Panc1 (cell line): ENCODE data around the gene ATP6V1B1. TPM values are rescaled to one million over a fixed set of nuclear protein-coding genes. Genes with fewer than 3 reads are reported as not detected.

Experiments
- ATAC-seq: fragments of 200-7000 bp; cut with Tn5 transposase; 2 replicates; pipeline ENCODE4 v1.9.1; 2020; ENCODE audit warnings: mild to moderate bottlenecking, moderate library complexity
- BruUV-seq: library from RNA; stranded (reverse); fragments of 400-500 nt; replicated peaks from 2 replicates; lab custom pipeline; 2021; lab: Mats Ljungman, UMichigan
- CTCF ChIA-PET: fragments of 300-600 bp; sonication (Branson Sonifier 250); formaldehyde crosslinking; loops from one replicate; lab custom pipeline; 2022; ENCODE audit warnings: antibody characterized with exemption; lab: Charles Lee
- POLR2A ChIA-PET: fragments of 300-600 bp; sonication (Branson Sonifier 250); formaldehyde crosslinking; loops from one replicate; lab custom pipeline; 2022; ENCODE audit warnings: antibody characterized with exemption; lab: Charles Lee
- DNase-seq: peaks from one replicate; pipeline ENCODE4 v3.0.0-alpha.2; 2010; ENCODE audit warnings: low read depth, low spot score
- H3K27ac ChIP-seq: 2 replicates; pipeline ENCODE4 v1.5.1; 2011; ENCODE audit warnings: mild to moderate bottlenecking, low read length, inconsistent platforms
- H3K27me3 ChIP-seq: fragments of 200-500 bp; sonication (Bioruptor generic); 2 replicates; pipeline ENCODE4 v1.6.0; 2014; ENCODE audit warnings: low read length, inconsistent platforms; ENCODE audit not compliant: control insufficient read depth, insufficient read depth
- H3K36me3 ChIP-seq: fragments of 200-500 bp; sonication (Bioruptor generic); 2 replicates; pipeline ENCODE4 v1.5.1; 2014; ENCODE audit warnings: inconsistent platforms, mild to moderate bottlenecking, low read length, moderate library complexity; ENCODE audit not compliant: control insufficient read depth, insufficient read depth
- H3K4me1 ChIP-seq: 2 replicates; pipeline ENCODE4 v1.5.1; 2011; ENCODE audit warnings: inconsistent platforms, mild to moderate bottlenecking, low read length, moderate library complexity; ENCODE audit not compliant: control insufficient read depth, insufficient read depth
- H3K4me3 ChIP-seq, 2 experiments: 2 replicates each; pipeline ENCODE4 v1.5.1; 2011 to 2012; ENCODE audit warnings: low read depth in 2 of 2, low read length in 2 of 2, mild to moderate bottlenecking in 2 of 2, inconsistent platforms in 1 of 2, moderate library complexity in 1 of 2
- H3K9me3 ChIP-seq: fragments of 200-500 bp; sonication (Bioruptor generic); 2 replicates; pipeline ENCODE4 v1.5.1; 2014; ENCODE audit warnings: low read depth, mild to moderate bottlenecking, inconsistent platforms, low read length, moderate library complexity; ENCODE audit not compliant: control insufficient read depth, insufficient read depth
- POLR2AphosphoS5 ChIP-seq: IDR thresholded peaks from 2 replicates; pipeline ENCODE4 v1.6.1; 2012; ENCODE audit warnings: mild to moderate bottlenecking, low read depth, low read length, moderate library complexity
- SIN3A ChIP-seq: IDR thresholded peaks from 2 replicates; pipeline ENCODE4 v1.6.1; 2012; ENCODE audit warnings: low read depth, mild to moderate bottlenecking, low read length, moderate library complexity, borderline replicate concordance; ENCODE audit not compliant: insufficient read depth
- TCF7L2 ChIP-seq: IDR thresholded peaks from 2 replicates; pipeline ENCODE4 v1.6.1; 2011; ENCODE audit warnings: mild to moderate bottlenecking, low read depth, low read length, inconsistent platforms
- in situ Hi-C: cut with HindIII; loops from 2 replicates; pipeline ENCODE4 v1.10.0; 2016; ENCODE audit warnings: low sequenced_read_pairs, low pct_unique_long_range_greater_than_20kb
- intact Hi-C: fragments of 100-400 bp; cut with micrococcal nuclease; formaldehyde crosslinking; loops from one replicate; pipeline ENCODE4 v1.10.0; 2022; ENCODE audit not compliant: unreplicated experiment
- total RNA-seq: library from RNA; stranded (reverse); gene quantifications from one replicate; pipeline ENCODE4 v1.2.1, GENCODE V29; 2021; ENCODE audit not compliant: unreplicated experiment
- TF ChIP-seq, protein P1 (sequence below), 2 experiments: IDR thresholded peaks; 2 replicates each; pipeline ENCODE4 v1.6.1; 2011 to 2012; ENCODE audit warnings: low read depth in 2 of 2, control low read depth in 1 of 2, low read length in 1 of 2, mild to moderate bottlenecking in 1 of 2, moderate library complexity in 1 of 2; ENCODE audit not compliant: insufficient read depth in 1 of 2
- TF ChIP-seq, protein P2 (sequence below): fragments of 450-650 bp; IDR thresholded peaks from 2 replicates; pipeline ENCODE4 v1.5.1; 2017; ENCODE audit warnings: mild to moderate bottlenecking

Gene ATP6V1B1
- total RNA-seq, 1 experiment from 2014 or later: 0.18 TPM

DNA sequence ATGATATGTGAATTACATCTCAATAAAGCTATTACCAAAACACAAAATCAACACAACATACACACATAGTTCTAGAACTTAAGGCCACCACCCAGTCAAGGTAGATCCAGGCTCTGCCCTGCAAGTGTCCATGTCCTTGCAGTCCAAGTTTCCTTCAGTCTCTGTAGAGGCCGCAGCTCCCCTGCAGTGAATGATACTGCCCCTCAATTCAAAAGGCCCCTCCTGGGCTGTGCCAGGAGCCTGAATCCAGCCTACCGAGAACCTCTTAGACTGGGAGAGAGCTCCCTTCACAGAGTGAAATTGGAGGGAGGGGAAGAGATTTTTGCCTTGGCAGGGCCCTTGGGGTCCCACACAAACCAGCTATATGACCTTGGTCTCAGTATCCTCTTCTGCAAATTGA, 42.5 kb upstream of the ATP6V1B1 start:
- ChIA-PET POLR2A (no interaction called here), CTCF (interaction anchor here (0.7 kb wide), 2 partner anchors 22 to 24 kb away, joined by 4 to 5 read pairs; no protein-coding TSS in a partner anchor)
- Histone ChIP-seq H3K4me3 (no peak overlapping the region), H3K4me1 (no peaks in the 10 kb centered on the region), H3K27me3 (no peaks in the 10 kb centered on the region; the same call in none of the 2 replicates), H3K9me3 (no peaks in the 10 kb centered on the region), H3K36me3 (no peaks in the 10 kb centered on the region), H3K27ac (no peak overlapping the region)
- TF ChIP-seq SIN3A (no peak), POLR2AphosphoS5 (no peak), TCF7L2 (no peak)
- TF ChIP-seq, protein P1, sequence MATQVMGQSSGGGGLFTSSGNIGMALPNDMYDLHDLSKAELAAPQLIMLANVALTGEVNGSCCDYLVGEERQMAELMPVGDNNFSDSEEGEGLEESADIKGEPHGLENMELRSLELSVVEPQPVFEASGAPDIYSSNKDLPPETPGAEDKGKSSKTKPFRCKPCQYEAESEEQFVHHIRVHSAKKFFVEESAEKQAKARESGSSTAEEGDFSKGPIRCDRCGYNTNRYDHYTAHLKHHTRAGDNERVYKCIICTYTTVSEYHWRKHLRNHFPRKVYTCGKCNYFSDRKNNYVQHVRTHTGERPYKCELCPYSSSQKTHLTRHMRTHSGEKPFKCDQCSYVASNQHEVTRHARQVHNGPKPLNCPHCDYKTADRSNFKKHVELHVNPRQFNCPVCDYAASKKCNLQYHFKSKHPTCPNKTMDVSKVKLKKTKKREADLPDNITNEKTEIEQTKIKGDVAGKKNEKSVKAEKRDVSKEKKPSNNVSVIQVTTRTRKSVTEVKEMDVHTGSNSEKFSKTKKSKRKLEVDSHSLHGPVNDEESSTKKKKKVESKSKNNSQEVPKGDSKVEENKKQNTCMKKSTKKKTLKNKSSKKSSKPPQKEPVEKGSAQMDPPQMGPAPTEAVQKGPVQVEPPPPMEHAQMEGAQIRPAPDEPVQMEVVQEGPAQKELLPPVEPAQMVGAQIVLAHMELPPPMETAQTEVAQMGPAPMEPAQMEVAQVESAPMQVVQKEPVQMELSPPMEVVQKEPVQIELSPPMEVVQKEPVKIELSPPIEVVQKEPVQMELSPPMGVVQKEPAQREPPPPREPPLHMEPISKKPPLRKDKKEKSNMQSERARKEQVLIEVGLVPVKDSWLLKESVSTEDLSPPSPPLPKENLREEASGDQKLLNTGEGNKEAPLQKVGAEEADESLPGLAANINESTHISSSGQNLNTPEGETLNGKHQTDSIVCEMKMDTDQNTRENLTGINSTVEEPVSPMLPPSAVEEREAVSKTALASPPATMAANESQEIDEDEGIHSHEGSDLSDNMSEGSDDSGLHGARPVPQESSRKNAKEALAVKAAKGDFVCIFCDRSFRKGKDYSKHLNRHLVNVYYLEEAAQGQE (IDR thresholded peaks at IDR 0.05; ENCODE audit: insufficient read depth in 1 of 2, low read depth in 2 of 2, low read length in 1 of 2): no peak
- TF ChIP-seq, protein P2, sequence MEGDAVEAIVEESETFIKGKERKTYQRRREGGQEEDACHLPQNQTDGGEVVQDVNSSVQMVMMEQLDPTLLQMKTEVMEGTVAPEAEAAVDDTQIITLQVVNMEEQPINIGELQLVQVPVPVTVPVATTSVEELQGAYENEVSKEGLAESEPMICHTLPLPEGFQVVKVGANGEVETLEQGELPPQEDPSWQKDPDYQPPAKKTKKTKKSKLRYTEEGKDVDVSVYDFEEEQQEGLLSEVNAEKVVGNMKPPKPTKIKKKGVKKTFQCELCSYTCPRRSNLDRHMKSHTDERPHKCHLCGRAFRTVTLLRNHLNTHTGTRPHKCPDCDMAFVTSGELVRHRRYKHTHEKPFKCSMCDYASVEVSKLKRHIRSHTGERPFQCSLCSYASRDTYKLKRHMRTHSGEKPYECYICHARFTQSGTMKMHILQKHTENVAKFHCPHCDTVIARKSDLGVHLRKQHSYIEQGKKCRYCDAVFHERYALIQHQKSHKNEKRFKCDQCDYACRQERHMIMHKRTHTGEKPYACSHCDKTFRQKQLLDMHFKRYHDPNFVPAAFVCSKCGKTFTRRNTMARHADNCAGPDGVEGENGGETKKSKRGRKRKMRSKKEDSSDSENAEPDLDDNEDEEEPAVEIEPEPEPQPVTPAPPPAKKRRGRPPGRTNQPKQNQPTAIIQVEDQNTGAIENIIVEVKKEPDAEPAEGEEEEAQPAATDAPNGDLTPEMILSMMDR: no peak
- in situ Hi-C loops (no loop called here), intact Hi-C loops (no loop called here)
- DNase-seq (no peak), ATAC-seq (no peak)
- BruUV-seq: no TSS peak

DNA sequence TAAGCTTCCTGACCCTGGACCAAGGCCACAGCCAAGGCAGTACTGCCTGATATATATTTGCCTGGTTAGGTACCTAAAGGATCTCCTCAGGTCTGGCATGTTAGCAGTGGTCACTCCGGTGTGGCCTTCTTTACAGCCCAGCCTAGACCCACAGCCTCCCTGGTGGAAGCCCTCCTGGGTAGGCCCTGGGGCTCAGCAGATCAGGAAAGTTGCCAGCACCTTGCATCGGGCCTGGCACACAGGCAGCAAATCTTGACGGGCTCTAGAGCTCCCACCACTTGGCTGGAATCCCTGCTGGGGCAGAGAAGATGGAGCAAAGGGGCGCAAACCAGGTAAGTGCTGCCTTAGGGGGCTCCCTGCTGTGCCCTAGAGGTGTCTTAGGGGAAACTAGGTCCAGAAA, 40.9 kb upstream of the ATP6V1B1 start:
- Histone ChIP-seq H3K4me1 (no peaks in the 10 kb centered on the region), H3K27ac (no peak overlapping the region), H3K4me3 (no peak overlapping the region), H3K36me3 (no peaks in the 10 kb centered on the region), H3K9me3 (no peaks in the 10 kb centered on the region), H3K27me3 (no peaks in the 10 kb centered on the region; the same call in none of the 2 replicates)
- no peak for ATAC-seq
- POLR2A ChIA-PET: interaction anchor here (0.6 kb wide), 1 partner anchor 51 kb away, joined by 3 read pairs; no protein-coding TSS in a partner anchor
- CTCF ChIA-PET: interaction anchor here (0.6 kb wide), 1 partner anchor 83 kb away, joined by 4 read pairs; no protein-coding TSS in a partner anchor
- in situ Hi-C loops: no loop called here
- TF ChIP-seq, protein P1 (IDR thresholded peaks at IDR 0.05; ENCODE audit: insufficient read depth in 1 of 2, low read depth in 2 of 2, low read length in 1 of 2): no peak
- TF ChIP-seq POLR2AphosphoS5: no peak
- TF ChIP-seq, protein P2: no peak
- TF ChIP-seq TCF7L2: no peak
- TF ChIP-seq SIN3A: no peak
- BruUV-seq: no TSS peak
- DNase-seq: no peak
- intact Hi-C loops: no loop called here
